Panc1 (cell line): ENCODE data around the gene FANCI. TPM values are rescaled to one million over a fixed set of nuclear protein-coding genes. Genes with fewer than 3 reads are reported as not detected.

Source experiments
- ATAC-seq: fragments of 200-7000 bp; cut with Tn5 transposase; 2 replicates; pipeline ENCODE4 v1.9.1; 2020; ENCODE audit warnings: mild to moderate bottlenecking, moderate library complexity
- BruUV-seq: library from RNA; stranded (reverse); fragments of 400-500 nt; replicated peaks from 2 replicates; lab custom pipeline; 2021; lab: Mats Ljungman, UMichigan
- CTCF ChIA-PET: fragments of 300-600 bp; sonication (Branson Sonifier 250); formaldehyde crosslinking; loops from one replicate; lab custom pipeline; 2022; ENCODE audit warnings: antibody characterized with exemption; lab: Charles Lee
- POLR2A ChIA-PET: fragments of 300-600 bp; sonication (Branson Sonifier 250); formaldehyde crosslinking; loops from one replicate; lab custom pipeline; 2022; ENCODE audit warnings: antibody characterized with exemption; lab: Charles Lee
- DNase-seq: peaks from one replicate; pipeline ENCODE4 v3.0.0-alpha.2; 2010; ENCODE audit warnings: low read depth, low spot score
- H3K27ac ChIP-seq: 2 replicates; pipeline ENCODE4 v1.5.1; 2011; ENCODE audit warnings: mild to moderate bottlenecking, low read length, inconsistent platforms
- H3K27me3 ChIP-seq: fragments of 200-500 bp; sonication (Bioruptor generic); 2 replicates; pipeline ENCODE4 v1.6.0; 2014; ENCODE audit warnings: low read length, inconsistent platforms; ENCODE audit not compliant: control insufficient read depth, insufficient read depth
- H3K36me3 ChIP-seq: fragments of 200-500 bp; sonication (Bioruptor generic); 2 replicates; pipeline ENCODE4 v1.5.1; 2014; ENCODE audit warnings: inconsistent platforms, mild to moderate bottlenecking, low read length, moderate library complexity; ENCODE audit not compliant: control insufficient read depth, insufficient read depth
- H3K4me1 ChIP-seq: 2 replicates; pipeline ENCODE4 v1.5.1; 2011; ENCODE audit warnings: inconsistent platforms, mild to moderate bottlenecking, low read length, moderate library complexity; ENCODE audit not compliant: control insufficient read depth, insufficient read depth
- H3K4me3 ChIP-seq, 2 experiments: 2 replicates each; pipeline ENCODE4 v1.5.1; 2011 to 2012; ENCODE audit warnings: low read depth in 2 of 2, low read length in 2 of 2, mild to moderate bottlenecking in 2 of 2, inconsistent platforms in 1 of 2, moderate library complexity in 1 of 2
- H3K9me3 ChIP-seq: fragments of 200-500 bp; sonication (Bioruptor generic); 2 replicates; pipeline ENCODE4 v1.5.1; 2014; ENCODE audit warnings: low read depth, mild to moderate bottlenecking, inconsistent platforms, low read length, moderate library complexity; ENCODE audit not compliant: control insufficient read depth, insufficient read depth
- POLR2AphosphoS5 ChIP-seq: IDR thresholded peaks from 2 replicates; pipeline ENCODE4 v1.6.1; 2012; ENCODE audit warnings: mild to moderate bottlenecking, low read depth, low read length, moderate library complexity
- SIN3A ChIP-seq: IDR thresholded peaks from 2 replicates; pipeline ENCODE4 v1.6.1; 2012; ENCODE audit warnings: low read depth, mild to moderate bottlenecking, low read length, moderate library complexity, borderline replicate concordance; ENCODE audit not compliant: insufficient read depth
- TCF7L2 ChIP-seq: IDR thresholded peaks from 2 replicates; pipeline ENCODE4 v1.6.1; 2011; ENCODE audit warnings: mild to moderate bottlenecking, low read depth, low read length, inconsistent platforms
- in situ Hi-C: cut with HindIII; loops from 2 replicates; pipeline ENCODE4 v1.10.0; 2016; ENCODE audit warnings: low sequenced_read_pairs, low pct_unique_long_range_greater_than_20kb
- intact Hi-C: fragments of 100-400 bp; cut with micrococcal nuclease; formaldehyde crosslinking; loops from one replicate; pipeline ENCODE4 v1.10.0; 2022; ENCODE audit not compliant: unreplicated experiment
- total RNA-seq: library from RNA; stranded (reverse); gene quantifications from one replicate; pipeline ENCODE4 v1.2.1, GENCODE V29; 2021; ENCODE audit not compliant: unreplicated experiment
- TF ChIP-seq, protein P1 (sequence below), 2 experiments: IDR thresholded peaks; 2 replicates each; pipeline ENCODE4 v1.6.1; 2011 to 2012; ENCODE audit warnings: low read depth in 2 of 2, control low read depth in 1 of 2, low read length in 1 of 2, mild to moderate bottlenecking in 1 of 2, moderate library complexity in 1 of 2; ENCODE audit not compliant: insufficient read depth in 1 of 2
- TF ChIP-seq, protein P2 (sequence below): fragments of 450-650 bp; IDR thresholded peaks from 2 replicates; pipeline ENCODE4 v1.5.1; 2017; ENCODE audit warnings: mild to moderate bottlenecking

FANCI gene
- total RNA-seq, 1 experiment from 2014 or later, result 96.2 TPM

DNA sequence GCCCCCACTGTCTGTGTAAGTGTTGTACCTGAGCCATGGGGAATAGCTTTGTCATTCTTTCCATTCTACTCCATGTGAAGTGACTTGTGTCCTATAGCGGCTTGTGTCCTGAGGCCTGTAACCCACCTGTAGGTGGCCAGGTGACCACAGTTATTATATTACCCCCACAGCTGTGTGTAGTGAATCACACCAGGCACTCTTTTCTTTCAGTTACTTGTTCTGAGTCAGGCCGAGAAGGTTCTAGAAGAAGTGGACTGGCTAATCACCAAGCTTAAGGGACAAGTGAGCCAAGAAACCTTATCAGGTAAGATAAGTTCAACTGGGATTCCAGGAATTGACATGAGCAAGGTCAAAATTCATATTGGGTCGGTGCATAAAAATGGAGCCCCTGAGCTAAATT is 61.6 kb downstream of the FANCI start:
- BruUV-seq, result no TSS peak
- POLR2A ChIA-PET, result interaction anchor here (0.6 kb wide), 1 partner anchor 61 kb away, joined by 4 read pairs; no protein-coding TSS in a partner anchor
- DNase-seq (no peak), ATAC-seq (no peak)
- H3K27me3 ChIP-seq, result no peaks in the 10 kb centered on the region
- no peaks in the 10 kb centered on the region for H3K9me3 ChIP-seq
- in situ Hi-C loops (no loop called here), intact Hi-C loops (no loop called here)
- H3K4me3 ChIP-seq, result no peak overlapping the region
- peaks cover 32% of the 10 kb centered on the region for H3K36me3 ChIP-seq
- CTCF ChIA-PET, result no interaction called here
- TF ChIP-seq, protein P1, sequence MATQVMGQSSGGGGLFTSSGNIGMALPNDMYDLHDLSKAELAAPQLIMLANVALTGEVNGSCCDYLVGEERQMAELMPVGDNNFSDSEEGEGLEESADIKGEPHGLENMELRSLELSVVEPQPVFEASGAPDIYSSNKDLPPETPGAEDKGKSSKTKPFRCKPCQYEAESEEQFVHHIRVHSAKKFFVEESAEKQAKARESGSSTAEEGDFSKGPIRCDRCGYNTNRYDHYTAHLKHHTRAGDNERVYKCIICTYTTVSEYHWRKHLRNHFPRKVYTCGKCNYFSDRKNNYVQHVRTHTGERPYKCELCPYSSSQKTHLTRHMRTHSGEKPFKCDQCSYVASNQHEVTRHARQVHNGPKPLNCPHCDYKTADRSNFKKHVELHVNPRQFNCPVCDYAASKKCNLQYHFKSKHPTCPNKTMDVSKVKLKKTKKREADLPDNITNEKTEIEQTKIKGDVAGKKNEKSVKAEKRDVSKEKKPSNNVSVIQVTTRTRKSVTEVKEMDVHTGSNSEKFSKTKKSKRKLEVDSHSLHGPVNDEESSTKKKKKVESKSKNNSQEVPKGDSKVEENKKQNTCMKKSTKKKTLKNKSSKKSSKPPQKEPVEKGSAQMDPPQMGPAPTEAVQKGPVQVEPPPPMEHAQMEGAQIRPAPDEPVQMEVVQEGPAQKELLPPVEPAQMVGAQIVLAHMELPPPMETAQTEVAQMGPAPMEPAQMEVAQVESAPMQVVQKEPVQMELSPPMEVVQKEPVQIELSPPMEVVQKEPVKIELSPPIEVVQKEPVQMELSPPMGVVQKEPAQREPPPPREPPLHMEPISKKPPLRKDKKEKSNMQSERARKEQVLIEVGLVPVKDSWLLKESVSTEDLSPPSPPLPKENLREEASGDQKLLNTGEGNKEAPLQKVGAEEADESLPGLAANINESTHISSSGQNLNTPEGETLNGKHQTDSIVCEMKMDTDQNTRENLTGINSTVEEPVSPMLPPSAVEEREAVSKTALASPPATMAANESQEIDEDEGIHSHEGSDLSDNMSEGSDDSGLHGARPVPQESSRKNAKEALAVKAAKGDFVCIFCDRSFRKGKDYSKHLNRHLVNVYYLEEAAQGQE (IDR thresholded peaks at IDR 0.05; ENCODE audit: insufficient read depth in 1 of 2, low read depth in 2 of 2, low read length in 1 of 2), result no peak
- TF ChIP-seq TCF7L2 (no peak), POLR2AphosphoS5 (no peak), SIN3A (no peak)
- TF ChIP-seq, protein P2, sequence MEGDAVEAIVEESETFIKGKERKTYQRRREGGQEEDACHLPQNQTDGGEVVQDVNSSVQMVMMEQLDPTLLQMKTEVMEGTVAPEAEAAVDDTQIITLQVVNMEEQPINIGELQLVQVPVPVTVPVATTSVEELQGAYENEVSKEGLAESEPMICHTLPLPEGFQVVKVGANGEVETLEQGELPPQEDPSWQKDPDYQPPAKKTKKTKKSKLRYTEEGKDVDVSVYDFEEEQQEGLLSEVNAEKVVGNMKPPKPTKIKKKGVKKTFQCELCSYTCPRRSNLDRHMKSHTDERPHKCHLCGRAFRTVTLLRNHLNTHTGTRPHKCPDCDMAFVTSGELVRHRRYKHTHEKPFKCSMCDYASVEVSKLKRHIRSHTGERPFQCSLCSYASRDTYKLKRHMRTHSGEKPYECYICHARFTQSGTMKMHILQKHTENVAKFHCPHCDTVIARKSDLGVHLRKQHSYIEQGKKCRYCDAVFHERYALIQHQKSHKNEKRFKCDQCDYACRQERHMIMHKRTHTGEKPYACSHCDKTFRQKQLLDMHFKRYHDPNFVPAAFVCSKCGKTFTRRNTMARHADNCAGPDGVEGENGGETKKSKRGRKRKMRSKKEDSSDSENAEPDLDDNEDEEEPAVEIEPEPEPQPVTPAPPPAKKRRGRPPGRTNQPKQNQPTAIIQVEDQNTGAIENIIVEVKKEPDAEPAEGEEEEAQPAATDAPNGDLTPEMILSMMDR, result no peak
- no peak overlapping the region for H3K27ac ChIP-seq
- H3K4me1 ChIP-seq, result no peaks in the 10 kb centered on the region

DNA sequence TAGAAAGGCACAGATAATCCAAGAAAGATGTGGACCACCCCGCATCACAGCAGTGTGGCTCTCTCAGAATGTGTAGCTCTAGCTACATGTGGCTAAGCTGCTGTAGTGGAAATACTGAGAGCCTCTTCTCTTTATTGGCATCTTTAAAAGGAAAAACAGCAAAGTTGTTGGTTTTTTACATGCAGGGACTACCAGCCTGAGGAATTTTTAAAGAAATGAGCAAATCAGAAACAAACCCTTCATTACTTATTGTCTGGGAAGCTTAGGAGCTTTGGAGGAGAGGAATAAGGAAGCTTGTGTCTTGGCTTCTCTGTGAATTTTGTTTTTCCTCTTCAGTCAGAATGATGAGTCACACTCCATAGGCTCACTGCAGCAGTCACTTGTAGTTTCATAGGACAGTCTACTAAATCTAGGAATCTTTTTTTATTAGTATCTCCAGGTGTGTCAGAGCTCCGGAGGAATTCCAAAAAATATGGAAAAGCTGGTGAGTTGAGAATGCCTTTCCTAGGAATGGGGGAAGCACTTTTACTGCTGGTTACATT is 63.3 kb downstream of the FANCI start:
- POLR2A ChIA-PET, result no interaction called here
- H3K4me1 ChIP-seq, result no peaks in the 10 kb centered on the region
- ATAC-seq, result no peak
- no peaks in the 10 kb centered on the region for H3K9me3 ChIP-seq
- no peaks in the 10 kb centered on the region for H3K27me3 ChIP-seq
- no peak overlapping the region for H3K4me3 ChIP-seq
- peaks cover 29% of the 10 kb centered on the region for H3K36me3 ChIP-seq
- no peak for DNase-seq
- in situ Hi-C loops, result no loop called here
- BruUV-seq, result no TSS peak
- TF ChIP-seq SIN3A, result no peak
- TF ChIP-seq POLR2AphosphoS5, result no peak
- TF ChIP-seq, protein P2, result no peak
- TF ChIP-seq, protein P1 (IDR thresholded peaks at IDR 0.05; ENCODE audit: insufficient read depth in 1 of 2, low read depth in 2 of 2, low read length in 1 of 2), result no peak
- no peak overlapping the region for H3K27ac ChIP-seq
- CTCF ChIA-PET, result interaction anchor here (1.0 kb wide), 1 partner anchor 52 kb away, joined by 3 read pairs; no protein-coding TSS in a partner anchor
- intact Hi-C loops, result no loop called here
